HG03442 (cell line): ENCODE results near the gene TXLNB.

Experiments
- ATAC-seq: cut with Tn5 transposase; IDR thresholded peaks from one replicate; pipeline ENCODE4 v1.9.1; 2021; ENCODE audit warnings: mild to moderate bottlenecking, moderate library complexity; ENCODE audit not compliant: unreplicated experiment

Gene TXLNB

GRCh38 chr6:139275279-139276055, 16.3 kb downstream of the TXLNB start:
- ATAC-seq, result no peak

DNA sequence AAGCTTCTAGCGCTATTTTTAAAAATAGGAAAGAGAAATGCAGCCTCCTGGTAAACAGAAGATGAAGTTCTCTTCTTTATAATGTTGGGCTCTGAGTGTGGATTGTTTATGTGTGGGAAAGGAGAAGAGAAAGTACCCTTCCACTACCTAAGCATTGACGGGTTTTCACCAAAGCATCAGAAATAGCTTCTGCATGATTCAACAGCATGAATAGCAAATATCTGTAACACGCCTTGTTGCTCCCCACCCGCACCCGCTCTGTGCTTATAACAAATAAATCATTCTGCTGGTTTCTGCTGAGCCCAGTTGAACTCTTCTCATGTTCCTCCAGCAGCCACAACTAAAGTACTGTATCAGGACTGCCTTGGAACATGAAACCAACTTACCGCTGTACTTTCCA, 20.7 kb downstream of the TXLNB start:
- ATAC-seq, result peak; percentile 93

GRCh38 chr6:139270249-139270648, 21.5 kb downstream of the TXLNB start:
- ATAC-seq, result no peak

DNA sequence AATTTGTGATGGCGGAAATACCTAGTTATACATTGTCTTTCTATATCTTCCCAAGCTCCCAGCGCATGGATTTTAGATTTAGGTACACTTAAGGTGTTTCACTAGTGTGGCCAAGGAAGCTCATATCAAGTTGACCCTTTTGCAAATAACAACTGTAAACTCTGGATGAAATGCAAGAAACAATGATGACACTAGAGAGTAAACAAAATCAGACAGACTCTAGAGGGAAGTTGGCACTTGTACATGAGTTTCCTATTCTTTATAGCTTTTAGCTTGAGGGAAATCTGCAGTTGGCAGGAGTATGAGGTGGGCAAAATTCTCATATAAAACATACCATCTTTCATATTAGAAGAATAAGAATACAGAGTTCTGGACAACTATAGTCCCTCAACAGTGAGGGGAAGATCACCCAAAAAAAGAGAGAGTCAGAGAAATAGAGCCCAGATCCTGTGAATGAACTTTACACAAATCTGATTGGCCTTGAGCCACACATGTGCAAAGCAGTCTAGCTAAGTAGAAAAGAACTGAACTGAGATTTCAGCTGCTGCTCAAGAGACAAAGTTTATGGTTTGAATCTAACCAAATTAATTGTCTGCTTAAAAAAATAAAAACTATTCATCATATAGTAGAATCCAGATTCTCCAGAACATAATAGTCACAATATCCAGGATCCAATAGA, 26.1 kb downstream of the TXLNB start:
- ATAC-seq, result no peak

GRCh38 chr6:139262519-139263300, 29.1 kb downstream of the TXLNB start:
- ATAC-seq, result peak; percentile 85

- ATAC-seq, result no peak
Measured at GRCh38 chr6:139257821-139258398, 33.9 kb downstream of the TXLNB start.

DNA sequence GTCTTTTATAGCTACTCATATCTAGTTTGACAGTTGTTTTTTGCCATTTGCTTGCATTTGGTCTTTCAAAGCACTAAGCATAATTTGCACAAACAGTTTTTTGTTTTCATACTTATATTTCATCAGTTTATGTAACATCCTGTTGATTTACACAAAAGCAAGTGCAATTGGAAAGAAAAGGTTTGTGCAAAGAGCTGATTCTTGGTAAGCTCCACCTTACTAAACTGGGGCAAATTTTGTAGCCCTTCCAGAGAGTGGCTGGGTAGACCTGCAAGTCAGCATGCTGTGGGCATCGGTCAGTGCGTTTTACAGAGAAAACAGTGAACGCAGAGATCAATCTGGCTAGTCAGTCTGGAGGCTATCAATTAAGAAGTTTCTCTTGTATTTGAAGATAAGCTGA, 34.5 kb downstream of the TXLNB start:
- no peak for ATAC-seq

GRCh38 chr6:139256087-139256486, 35.7 kb downstream of the TXLNB start:
- no peak for ATAC-seq

GRCh38 chr6:139254196-139254595, 37.6 kb downstream of the TXLNB start:
- no peak for ATAC-seq

DNA sequence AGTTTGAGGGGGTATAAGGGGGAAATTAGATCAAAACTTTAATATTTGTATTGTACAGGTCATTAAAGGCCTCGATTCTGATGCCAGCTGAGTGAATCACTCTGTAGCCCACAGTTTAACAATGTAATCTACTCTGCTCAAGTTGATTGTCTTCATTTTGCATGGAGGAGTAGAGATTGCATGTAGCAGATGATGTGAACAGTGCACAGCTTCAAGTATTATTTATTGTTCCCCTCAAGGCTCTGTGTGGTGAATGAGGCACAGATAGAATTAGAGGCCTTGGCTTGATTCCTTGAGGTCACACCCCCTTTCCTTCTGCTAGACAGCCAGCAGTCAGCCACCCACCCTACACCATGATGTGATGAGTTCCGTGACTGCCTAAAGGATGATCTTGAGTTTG, 38.1 kb downstream of the TXLNB start:
- ATAC-seq, result no peak

DNA sequence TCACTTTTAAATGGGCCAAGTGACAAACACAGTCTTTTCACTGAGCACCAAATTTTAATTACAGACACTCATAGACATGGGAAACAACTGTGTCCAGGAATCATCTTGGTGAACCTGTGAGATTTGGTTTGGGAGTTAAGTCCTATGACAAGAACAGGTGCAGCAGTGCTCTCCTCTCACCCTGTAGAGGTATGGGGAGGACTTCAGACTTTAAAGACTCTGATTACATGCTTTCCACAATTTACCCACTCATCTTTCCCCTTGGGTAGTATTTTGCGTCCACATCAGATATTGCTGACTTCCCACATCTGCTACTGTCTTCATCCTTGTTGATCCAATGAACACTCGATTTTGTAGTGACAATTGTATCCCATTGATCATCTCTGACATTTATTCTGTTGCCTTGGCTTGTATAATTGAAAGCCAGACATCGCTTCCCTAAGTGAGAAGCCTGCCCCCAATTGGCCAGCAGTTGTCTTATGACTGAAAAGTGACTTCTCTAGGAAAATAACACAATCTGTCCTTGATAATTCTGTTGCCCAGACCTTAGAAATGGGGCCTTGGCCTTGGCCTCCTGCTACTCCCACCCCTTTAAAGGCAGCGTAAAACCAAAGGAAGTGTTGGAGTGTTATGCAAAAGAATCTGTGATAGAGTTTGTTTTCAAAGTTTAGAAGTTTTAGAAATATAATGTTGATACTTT, 40.0 kb downstream of the TXLNB start:
- no peak for ATAC-seq

DNA sequence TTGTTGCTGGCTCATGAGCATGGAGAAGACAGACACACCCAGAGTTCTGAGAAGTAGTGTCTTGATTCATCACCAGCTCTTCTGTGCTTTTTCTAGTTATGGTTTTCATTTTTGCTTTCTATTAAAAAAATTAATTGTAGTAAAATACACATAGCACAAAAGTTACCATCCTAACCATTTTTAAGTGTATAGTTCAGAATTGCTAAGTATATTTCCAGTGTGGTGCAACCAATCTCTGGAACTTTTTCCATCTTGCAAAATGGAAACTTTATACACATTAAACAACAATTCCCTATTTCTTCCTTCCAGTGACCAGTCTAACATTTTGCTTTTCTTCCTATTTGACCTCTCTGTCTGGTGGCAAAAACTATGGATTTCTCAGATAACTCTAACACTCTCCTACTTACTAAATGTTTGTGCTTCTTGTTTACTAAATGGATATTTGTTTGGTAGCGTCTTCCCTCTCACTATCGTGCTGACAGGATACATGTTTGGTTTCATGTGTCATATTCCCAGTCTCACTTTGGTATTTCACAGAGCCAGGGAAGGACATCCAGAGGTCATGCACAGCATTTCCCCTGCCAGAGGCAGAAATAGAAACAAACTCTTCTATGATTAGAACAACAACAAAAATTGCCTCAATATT, 40.6 kb downstream of the TXLNB start:
- peak; percentile 24 for ATAC-seq

GRCh38 chr6:139250296-139251044, 41.3 kb downstream of the TXLNB start:
- ATAC-seq, result peak; percentile 85

- peak; percentile 56 for ATAC-seq
Measured at GRCh38 chr6:139249395-139249794, 42.4 kb downstream of the TXLNB start.

DNA sequence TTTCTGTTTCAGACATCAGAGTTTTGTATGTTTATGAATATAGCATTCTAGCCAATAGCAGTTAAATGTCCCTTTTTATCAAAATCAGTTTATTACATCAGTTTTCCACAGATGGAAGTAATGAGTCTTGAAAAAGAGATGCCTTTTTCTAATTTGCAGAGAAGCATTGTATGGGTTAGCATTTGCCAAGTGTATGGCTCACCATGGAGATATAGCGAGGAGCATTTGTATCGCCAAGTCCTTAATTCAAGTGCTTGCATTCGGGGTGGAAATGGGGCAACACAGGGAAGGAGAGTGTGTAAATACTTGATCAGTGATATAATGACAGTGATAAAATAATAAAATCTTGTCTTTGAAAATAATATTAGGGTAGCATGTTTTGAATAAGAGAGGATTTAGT, 42.9 kb downstream of the TXLNB start:
- no peak for ATAC-seq

GRCh38 chr6:139247618-139248017, 44.2 kb downstream of the TXLNB start:
- no peak for ATAC-seq

GRCh38 chr6:139243536-139243935, 48.3 kb downstream of the TXLNB start:
- ATAC-seq, result no peak

- ATAC-seq, result no peak
Measured at GRCh38 chr6:139242457-139243240, 49.1 kb downstream of the TXLNB start.
